Glomerular endothelial cell (primary cell): Measurements from ENCODE around the gene CCNG1. TPM values are rescaled to one million over a fixed set of nuclear protein-coding genes. Genes with fewer than 3 reads are reported as not detected.
"Not testable (repeated sequence)": the region's sequence is repeated elsewhere in the genome, so short reads cannot be mapped to it uniquely, and the experiment has no call there.

Source experiments
- DNase-seq: peaks from one replicate; pipeline ENCODE4 v3.0.0-alpha.2; 2011; ENCODE audit warnings: low read depth, low spot score; ENCODE audit errors: extremely low read depth
- total RNA-seq: library from RNA; depleted of rRNA; stranded (reverse); fragments of >200 nt; gene quantifications from 2 replicates; pipeline ENCODE4 v1.2.3, GENCODE V29; 2015

Gene CCNG1
- total RNA-seq, result 162 and 289 TPM in 2 replicates

- DNase-seq, result peak; percentile 67
Measured at GRCh38 chr5:163437309-163438182, at the start of gene CCNG1. TSS of gene CCNG1 (plus strand) at chr5:163437595. CDS start at chr5:163439257, 1,662 bp downstream.

GRCh38 chr5:163395792-163396191 is 41.6 kb upstream of the CCNG1 start:
- no peak for DNase-seq

GRCh38 chr5:163396818-163397340 is 40.5 kb upstream of the CCNG1 start:
- DNase-seq, result not testable (repeated sequence)

GRCh38 chr5:163397354-163397753 is 40.0 kb upstream of the CCNG1 start:
- DNase-seq, result no peak

- DNase-seq, result no peak
Measured at GRCh38 chr5:163399923-163400322, 37.5 kb upstream of the CCNG1 start.

- DNase-seq, result no peak
Measured at GRCh38 chr5:163401271-163401670, 36.1 kb upstream of the CCNG1 start.

- no peak for DNase-seq
Measured at GRCh38 chr5:163402007-163402406, 35.4 kb upstream of the CCNG1 start.

GRCh38 chr5:163404364-163405173 is 32.8 kb upstream of the CCNG1 start:
- DNase-seq, result no peak

- no peak for DNase-seq
Measured at GRCh38 chr5:163407034-163407655, 30.2 kb upstream of the CCNG1 start.

- DNase-seq, result peak; percentile 22
Measured at GRCh38 chr5:163408311-163408923, 29.0 kb upstream of the CCNG1 start.

GRCh38 chr5:163409384-163409783 is 28.0 kb upstream of the CCNG1 start:
- DNase-seq, result no peak

- DNase-seq, result no peak
Measured at GRCh38 chr5:163410505-163410904, 26.9 kb upstream of the CCNG1 start.

- not testable (repeated sequence) for DNase-seq
Measured at GRCh38 chr5:163415673-163416072, 21.7 kb upstream of the CCNG1 start.

- no peak for DNase-seq
Measured at GRCh38 chr5:163424836-163425235, 12.6 kb upstream of the CCNG1 start.

- not testable (repeated sequence) for DNase-seq
Measured at GRCh38 chr5:163426128-163426527, 11.3 kb upstream of the CCNG1 start.

GRCh38 chr5:163432544-163432943 is 4.9 kb upstream of the CCNG1 start:
- DNase-seq, result no peak

- no peak for DNase-seq
Measured at GRCh38 chr5:163433271-163433670, 4.1 kb upstream of the CCNG1 start.

- DNase-seq, result peak; percentile 34
Measured at GRCh38 chr5:163434401-163434866, 3.0 kb upstream of the CCNG1 start.

- DNase-seq, result no peak
Measured at GRCh38 chr5:163436515-163436914, 880 bp upstream of the CCNG1 start.

- DNase-seq, result no peak
Measured at GRCh38 chr5:163437011-163437308, 435 bp upstream of the CCNG1 start.

GRCh38 chr5:163439092-163439425 is 1.7 kb downstream of the CCNG1 start:
- no peak for DNase-seq
